Breast epithelium (tissue), 3 donors: ENCODE results near the gene GPR83.

Experiments
- POLR2A ChIP-seq: fragments of 450-650 bp; IDR thresholded peaks from one replicate; pipeline ENCODE4 v1.6.1; 2016; ENCODE audit warnings: antibody characterized with exemption, mild to moderate bottlenecking, moderate library complexity
- POLR2AphosphoS5 ChIP-seq, 3 donors: sonication (generic); formaldehyde crosslinking; IDR thresholded peaks; one replicate each; pipeline ENCODE4 v1.6.1; 2017; ENCODE audit warnings: antibody characterized with exemption in 3 of 3
- TF ChIP-seq, protein P1 (sequence below), 3 donors: fragments of 450-650 bp; IDR thresholded peaks; one replicate each; pipeline ENCODE4 v1.5.1; 2016 to 2017; ENCODE audit warnings: antibody characterized with exemption in 3 of 3, mild to moderate bottlenecking in 3 of 3, moderate library complexity in 3 of 3

DNA sequence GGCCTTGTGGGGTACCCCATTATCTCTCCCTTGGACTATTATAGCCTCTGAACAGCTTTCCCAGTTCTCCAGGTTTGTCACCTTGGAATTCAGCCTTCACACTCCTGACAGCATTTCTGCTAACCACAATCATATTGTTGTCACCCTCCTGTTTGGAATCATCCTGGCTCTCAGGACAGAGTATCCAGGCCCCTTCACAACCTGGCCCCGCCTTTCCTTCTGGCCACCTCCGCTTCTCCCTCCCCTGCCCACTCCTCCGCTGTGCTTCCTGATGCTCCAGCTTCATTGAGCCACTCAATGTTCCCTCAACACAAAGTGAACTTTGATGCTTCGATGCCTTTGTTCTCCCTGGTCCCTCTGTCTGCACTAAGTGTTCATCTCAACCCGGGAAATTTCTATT lies 3.1 kb downstream of the GPR83 start:
- TF ChIP-seq, protein P1, sequence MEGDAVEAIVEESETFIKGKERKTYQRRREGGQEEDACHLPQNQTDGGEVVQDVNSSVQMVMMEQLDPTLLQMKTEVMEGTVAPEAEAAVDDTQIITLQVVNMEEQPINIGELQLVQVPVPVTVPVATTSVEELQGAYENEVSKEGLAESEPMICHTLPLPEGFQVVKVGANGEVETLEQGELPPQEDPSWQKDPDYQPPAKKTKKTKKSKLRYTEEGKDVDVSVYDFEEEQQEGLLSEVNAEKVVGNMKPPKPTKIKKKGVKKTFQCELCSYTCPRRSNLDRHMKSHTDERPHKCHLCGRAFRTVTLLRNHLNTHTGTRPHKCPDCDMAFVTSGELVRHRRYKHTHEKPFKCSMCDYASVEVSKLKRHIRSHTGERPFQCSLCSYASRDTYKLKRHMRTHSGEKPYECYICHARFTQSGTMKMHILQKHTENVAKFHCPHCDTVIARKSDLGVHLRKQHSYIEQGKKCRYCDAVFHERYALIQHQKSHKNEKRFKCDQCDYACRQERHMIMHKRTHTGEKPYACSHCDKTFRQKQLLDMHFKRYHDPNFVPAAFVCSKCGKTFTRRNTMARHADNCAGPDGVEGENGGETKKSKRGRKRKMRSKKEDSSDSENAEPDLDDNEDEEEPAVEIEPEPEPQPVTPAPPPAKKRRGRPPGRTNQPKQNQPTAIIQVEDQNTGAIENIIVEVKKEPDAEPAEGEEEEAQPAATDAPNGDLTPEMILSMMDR (IDR thresholded peaks at IDR 0.05): no peak
- TF ChIP-seq POLR2A (no peak), POLR2AphosphoS5 (IDR thresholded peaks at IDR 0.05) (no peak)
